ENCODE results near the gene CD96. TPM values are rescaled to one million over a fixed set of nuclear protein-coding genes. Genes with fewer than 3 reads are reported as not detected.

CD96 gene
- total RNA-seq, 1 experiment from 2014 or later, result not detected

DNA sequence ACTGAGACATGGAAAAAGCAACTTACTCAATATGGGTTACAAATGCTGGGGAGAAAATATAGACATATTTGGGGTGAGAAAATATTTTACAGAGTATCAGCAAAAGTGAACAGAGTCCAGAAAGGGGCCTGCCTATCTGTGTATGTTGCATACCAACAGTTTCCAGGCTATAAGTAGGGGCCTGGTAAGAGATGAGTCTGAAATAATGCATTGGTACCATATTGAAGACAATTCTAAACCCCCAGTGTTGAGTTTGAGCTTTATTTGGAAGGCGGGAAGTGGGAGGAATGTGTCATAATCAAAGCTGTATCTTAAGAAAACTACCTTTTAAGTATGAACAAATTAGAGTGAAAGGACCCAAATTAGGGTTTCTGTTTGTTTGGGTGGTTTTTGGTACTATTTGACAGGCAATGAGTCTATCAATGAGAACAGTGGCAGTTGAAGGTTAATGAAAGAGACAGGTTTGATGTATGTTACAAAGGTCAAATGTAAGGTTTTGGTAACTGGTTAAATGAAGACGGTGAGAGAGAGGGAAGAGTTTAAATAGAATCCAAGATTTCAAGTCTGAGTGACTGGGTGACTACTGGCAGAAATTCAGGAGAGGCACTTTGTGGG, 159.4 kb downstream of the CD96 start:
- Mint-ChIP-seq H3K9me3 (ENCODE audit: low read depth, unreplicated experiment) (no peaks in the 10 kb centered on the region), H3K36me3 (ENCODE audit: insufficient read depth, unreplicated experiment) (no peaks in the 10 kb centered on the region), H3K27ac (ENCODE audit: unreplicated experiment) (no peak overlapping the region), H3K27me3 (ENCODE audit: unreplicated experiment) (no peaks in the 10 kb centered on the region), H3K4me3 (ENCODE audit: low read depth, unreplicated experiment) (no peak overlapping the region), H3K4me1 (ENCODE audit: low read depth, unreplicated experiment) (no peaks in the 10 kb centered on the region)
- BruUV-seq (replicated peaks), result no TSS peak
- intact Hi-C loops (cut with micrococcal nuclease; ENCODE audit: unreplicated experiment), result no loop called here
- DNase-seq, result no peak
- CTCF ChIA-PET, result no interaction called here
- TF ChIP-seq, protein P1, sequence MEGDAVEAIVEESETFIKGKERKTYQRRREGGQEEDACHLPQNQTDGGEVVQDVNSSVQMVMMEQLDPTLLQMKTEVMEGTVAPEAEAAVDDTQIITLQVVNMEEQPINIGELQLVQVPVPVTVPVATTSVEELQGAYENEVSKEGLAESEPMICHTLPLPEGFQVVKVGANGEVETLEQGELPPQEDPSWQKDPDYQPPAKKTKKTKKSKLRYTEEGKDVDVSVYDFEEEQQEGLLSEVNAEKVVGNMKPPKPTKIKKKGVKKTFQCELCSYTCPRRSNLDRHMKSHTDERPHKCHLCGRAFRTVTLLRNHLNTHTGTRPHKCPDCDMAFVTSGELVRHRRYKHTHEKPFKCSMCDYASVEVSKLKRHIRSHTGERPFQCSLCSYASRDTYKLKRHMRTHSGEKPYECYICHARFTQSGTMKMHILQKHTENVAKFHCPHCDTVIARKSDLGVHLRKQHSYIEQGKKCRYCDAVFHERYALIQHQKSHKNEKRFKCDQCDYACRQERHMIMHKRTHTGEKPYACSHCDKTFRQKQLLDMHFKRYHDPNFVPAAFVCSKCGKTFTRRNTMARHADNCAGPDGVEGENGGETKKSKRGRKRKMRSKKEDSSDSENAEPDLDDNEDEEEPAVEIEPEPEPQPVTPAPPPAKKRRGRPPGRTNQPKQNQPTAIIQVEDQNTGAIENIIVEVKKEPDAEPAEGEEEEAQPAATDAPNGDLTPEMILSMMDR (IDR thresholded peaks at IDR 0.05; ENCODE audit: unreplicated experiment), result no peak

Other genes with a start within 250 kb of the CD96 start
- gene ZBED2, start 53.1 kb downstream of the CD96 start, total RNA-seq (2022), result 0.24 and 0.56 TPM in 2 replicates
- gene PLCXD2, start 132.5 kb downstream of the CD96 start, total RNA-seq (2022), result 7.9 and 12.2 TPM in 2 replicates

All from Calu3 (cell line).